ENCODE measurements around the gene ZG16B.

DNA sequence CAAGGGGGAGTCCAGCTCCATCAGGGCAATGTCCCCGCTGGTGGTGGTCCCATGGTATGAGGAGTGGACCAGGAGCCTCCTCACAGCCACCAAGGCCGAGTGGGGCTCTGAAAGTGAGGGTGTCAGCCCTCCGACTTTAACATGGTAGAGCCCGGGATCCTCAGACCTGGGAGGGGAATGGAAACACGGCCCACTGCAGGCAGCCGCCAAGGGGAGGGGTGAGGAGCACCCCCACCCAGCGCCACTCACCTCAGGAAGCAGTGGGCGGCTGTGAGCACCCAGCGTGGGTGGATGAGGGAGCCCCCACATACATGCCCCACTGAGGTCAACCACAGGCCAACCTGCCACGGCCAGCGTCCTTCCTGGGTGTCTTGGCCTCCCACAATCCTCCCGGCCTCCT lies 10.8 kb downstream of the ZG16B start:
- TF ChIP-seq CTCF (IDR thresholded peaks at IDR 0.05) (no peak), POLR2A (IDR thresholded peaks at IDR 0.05) (no peak), POLR2AphosphoS5 (IDR thresholded peaks at IDR 0.05; ENCODE audit: insufficient read depth in 1 of 2, low read depth in 1 of 2) (no peak)

Measured in vagina (tissue), 2 donors.